Right cardiac atrium (tissue), 5 donors: ENCODE data around the gene ATXN10. TPM values are rescaled to one million over a fixed set of nuclear protein-coding genes. Genes with fewer than 3 reads are reported as not detected.
"Not testable (repeated sequence)": the region's sequence is repeated elsewhere in the genome, so short reads cannot be mapped to it uniquely, and the experiment has no call there.

Experiments
- ATAC-seq, 2 donors: fragments of 200-7000 bp; cut with Tn5 transposase; one replicate each; pipeline versions ENCODE4 v1.8.0 to v1.9.1; 2020; ENCODE audit warnings: moderate library complexity in 2 of 2, mild to moderate bottlenecking in 1 of 2
- DNase-seq, 3 donors: peaks; one replicate each; pipeline ENCODE4 v3.0.0-alpha.2; 2020
- H3K27ac ChIP-seq: one replicate; pipeline ENCODE4 v1.5.1; 2013; ENCODE audit warnings: mild to moderate bottlenecking, low read length, control low read depth, moderate library complexity
- H3K27me3 ChIP-seq: one replicate; pipeline ENCODE4 v1.6.1; 2013; ENCODE audit not compliant: control insufficient read depth, insufficient read depth
- H3K4me1 ChIP-seq: one replicate; pipeline ENCODE4 v1.6.1; 2013; ENCODE audit warnings: low read length; ENCODE audit not compliant: control insufficient read depth, insufficient read depth
- H3K4me3 ChIP-seq: one replicate; pipeline ENCODE4 v1.5.1; 2013; ENCODE audit warnings: low read length, control low read depth
- H3K9me3 ChIP-seq: one replicate; pipeline ENCODE4 v1.6.1; 2013; ENCODE audit warnings: low read length; ENCODE audit not compliant: control insufficient read depth
- WGBS: extraction: QIAGEN DNeasy Blood & Tissue Kit; methylation state at CpG from one replicate; pipeline ENCODE4 v1.1.7; 2013; 5-methylcytosine and 5-hydroxymethylcytosine counted together
- intact Hi-C, 4 donors: fragments of 100-400 bp; cut with DNase I; formaldehyde crosslinking; loops; one replicate each; pipeline versions ENCODE4 v1.11.0 to v1.14.0; 2022 to 2023
- polyA plus RNA-seq: library from polyadenylated mRNA; stranded (reverse); fragments of 200-250 nt; gene quantifications from one replicate; pipeline ENCODE4 v1.2.3, GENCODE V29; 2013
- total RNA-seq, 4 donors: library from RNA; stranded (reverse); fragmentation: NEBNext Ultra II Directional; extraction: Animal tissue kit (Norgen Biotek cat#: 25700); gene quantifications; one replicate each; pipeline ENCODE4 v1.2.1, GENCODE V29; 2021
- donor health status: healthy with polysubstance abuse.
- donor health status: DM: no; HTN: yes; CAD: no.
- donor health status: DM: no; HTN: no; CAD: no.
- donor health status: DM: no; HTN: yes; CAD: no; lungs with severe emphysema.
- donor health status: DM: yes; HTN: yes; CAD: no.

ATXN10 gene
- total and polyA plus RNA-seq, 5 donors = 96.6 to 176 (median 147) TPM

GRCh38 chr22:45664136-45664646 is 7.4 kb upstream of the ATXN10 start:
- intact Hi-C loops = no loop called here
- no peak for ATAC-seq

GRCh38 chr22:45667486-45667885 is 4.1 kb upstream of the ATXN10 start:
- Histone ChIP-seq H3K27me3 (no peaks in the 10 kb centered on the region), H3K4me1 (peaks cover 1% of the 10 kb centered on the region), H3K27ac (no peak overlapping the region), H3K9me3 (no peaks in the 10 kb centered on the region), H3K4me3 (no peak overlapping the region)
- no peak for ATAC-seq
- no peak for DNase-seq
- WGBS = 88% methylated on average over 5 of the region's 5 CpGs
- intact Hi-C loops = no loop called here

More at GRCh38 chr22:45664136-45664646, 7.4 kb upstream of the ATXN10 start:
- H3K4me3 ChIP-seq = no peak overlapping the region
- H3K9me3 ChIP-seq = no peaks in the 10 kb centered on the region
- 36% methylated on average over 1 of the region's 1 CpG for WGBS
- no peaks in the 10 kb centered on the region for H3K4me1 ChIP-seq
- H3K27me3 ChIP-seq = no peaks in the 10 kb centered on the region
- no peak overlapping the region for H3K27ac ChIP-seq
- DNase-seq = no peak

- H3K9me3 ChIP-seq, intact Hi-C loops, ATAC-seq, H3K27ac ChIP-seq, H3K27me3 ChIP-seq, H3K4me3 ChIP-seq, DNase-seq: not testable (repeated sequence)
- WGBS = 93% methylated on average over 2 of the region's 2 CpGs
- peaks cover 11% of the 10 kb centered on the region for H3K4me1 ChIP-seq
Observed at GRCh38 chr22:45670363-45670762, 1.3 kb upstream of the ATXN10 start.

GRCh38 chr22:45670981-45671782 is 452 bp upstream of the ATXN10 start:
- no peaks in the 10 kb centered on the region for H3K9me3 ChIP-seq
- intact Hi-C loops = no loop called here

GRCh38 chr22:45672564-45673481 is 1.2 kb downstream of the ATXN10 start:
- intact Hi-C loops = no loop called here
- Histone ChIP-seq H3K9me3 (no peaks in the 10 kb centered on the region), H3K27me3 (no peaks in the 10 kb centered on the region), H3K4me3 (peak overlapping the region; percentile 65), H3K4me1 (peaks cover 11% of the 10 kb centered on the region), H3K27ac (no peak overlapping the region)
- no peak for DNase-seq
- peak; percentile 24 to 28 for ATAC-seq
- 14% methylated on average over 14 of the region's 14 CpGs for WGBS

More at GRCh38 chr22:45670981-45671782, 452 bp upstream of the ATXN10 start:
- 7% methylated on average over 32 of the region's 32 CpGs for WGBS
- H3K27ac ChIP-seq = peak overlapping the region; percentile 2
- peaks cover 11% of the 10 kb centered on the region for H3K4me1 ChIP-seq
- no peaks in the 10 kb centered on the region for H3K27me3 ChIP-seq
- peak overlapping the region; percentile 65 for H3K4me3 ChIP-seq
- DNase-seq (peak; percentile 23 to 61 (median 43)), ATAC-seq (no peak)

- 66% methylated on average over 10 of the region's 10 CpGs for WGBS
- Histone ChIP-seq H3K4me3 (no peak overlapping the region), H3K27me3 (no peaks in the 10 kb centered on the region), H3K9me3 (no peaks in the 10 kb centered on the region), H3K4me1 (peaks cover 11% of the 10 kb centered on the region), H3K27ac (no peak overlapping the region)
- intact Hi-C loops = no loop called here
- ATAC-seq (no peak), DNase-seq (no peak)
Observed at GRCh38 chr22:45673482-45674175, 2.0 kb downstream of the ATXN10 start.

- no peak for ATAC-seq
- intact Hi-C loops = no loop called here
- Histone ChIP-seq H3K4me1 (peaks cover 13% of the 10 kb centered on the region), H3K9me3 (no peaks in the 10 kb centered on the region), H3K27ac (no peak overlapping the region), H3K27me3 (no peaks in the 10 kb centered on the region), H3K4me3 (no peak overlapping the region)
- DNase-seq = no peak
- WGBS = 94% methylated on average over 4 of the region's 4 CpGs
Observed at GRCh38 chr22:45676024-45676423, 4.4 kb downstream of the ATXN10 start.

- no peaks in the 10 kb centered on the region for H3K9me3 ChIP-seq
- DNase-seq = no peak
- H3K4me1 ChIP-seq = peaks cover 17% of the 10 kb centered on the region
- no peak overlapping the region for H3K27ac ChIP-seq
- ATAC-seq = no peak
- intact Hi-C loops = no loop called here
- H3K4me3 ChIP-seq = no peak overlapping the region
- 81% methylated on average over 1 of the region's 1 CpG for WGBS
- no peaks in the 10 kb centered on the region for H3K27me3 ChIP-seq
Observed at GRCh38 chr22:45677063-45677462, 5.4 kb downstream of the ATXN10 start.

GRCh38 chr22:45678961-45679912 is 7.6 kb downstream of the ATXN10 start:
- WGBS = 94% methylated on average over 9 of the region's 9 CpGs
- Histone ChIP-seq H3K9me3 (no peaks in the 10 kb centered on the region), H3K4me3 (no peak overlapping the region), H3K4me1 (peaks cover 13% of the 10 kb centered on the region), H3K27ac (no peak overlapping the region), H3K27me3 (no peaks in the 10 kb centered on the region)
- intact Hi-C loops = no loop called here
- no peak for ATAC-seq
- no peak for DNase-seq
